RWPE2 (cell line): Measurements from ENCODE around the gene SPX.

Experiments used
- ATAC-seq: fragments of 200-7000 bp; cut with Tn5 transposase; 3 replicates; pipeline ENCODE4 v1.9.1; 2021; ENCODE audit warnings: low read depth
- DNase-seq: peaks from one replicate; pipeline ENCODE4 v3.0.0-alpha.2; 2020; ENCODE audit warnings: low spot score
- H3K27ac ChIP-seq: fragments of 450-650 bp; 2 replicates; pipeline ENCODE4 v1.5.1; 2017; ENCODE audit warnings: mild to moderate bottlenecking; ENCODE audit not compliant: poor library complexity, severe bottlenecking
- H3K27me3 ChIP-seq: fragments of 250-450 bp; sonication (Bioruptor Pico); 2 replicates; pipeline ENCODE4 v1.5.1; 2021; ENCODE audit warnings: mild to moderate bottlenecking, moderate library complexity; ENCODE audit not compliant: insufficient read depth, poor library complexity, severe bottlenecking
- H3K36me3 ChIP-seq: fragments of 250-450 bp; sonication (Bioruptor Pico); 2 replicates; pipeline ENCODE4 v1.5.1; 2020; ENCODE audit warnings: low read depth, mild to moderate bottlenecking, moderate library complexity
- H3K4me1 ChIP-seq: fragments of 250-450 bp; sonication (Bioruptor Pico); 2 replicates; pipeline ENCODE4 v1.5.1; 2021; ENCODE audit warnings: mild to moderate bottlenecking, moderate library complexity; ENCODE audit not compliant: insufficient read depth, poor library complexity, severe bottlenecking
- H3K4me3 ChIP-seq: fragments of 250-450 bp; sonication (Bioruptor Pico); 2 replicates; pipeline ENCODE4 v1.5.1; 2021; ENCODE audit warnings: mild to moderate bottlenecking, moderate library complexity; ENCODE audit not compliant: severe bottlenecking
- H3K9me3 ChIP-seq: fragments of 250-450 bp; sonication (Bioruptor Pico); 2 replicates; pipeline ENCODE4 v1.5.1; 2021; ENCODE audit warnings: mild to moderate bottlenecking, moderate library complexity; ENCODE audit not compliant: severe bottlenecking
- CTCF ChIP-seq: fragments of 450-650 bp; IDR thresholded peaks from one replicate; pipeline ENCODE4 v1.5.1; 2017; ENCODE audit warnings: mild to moderate bottlenecking, moderate library complexity; ENCODE audit not compliant: poor library complexity, severe bottlenecking

The SPX gene

GRCh38 chr12:21568115-21568514, 42.0 kb downstream of the SPX start:
- Histone ChIP-seq H3K9me3 (no peaks in the 10 kb centered on the region), H3K27ac (no peak overlapping the region), H3K4me1 (no peaks in the 10 kb centered on the region), H3K27me3 (no peaks in the 10 kb centered on the region), H3K4me3 (no peak overlapping the region), H3K36me3 (no peaks in the 10 kb centered on the region)
- no peak for TF ChIP-seq CTCF
- ATAC-seq (no peak), DNase-seq (no peak)

DNA sequence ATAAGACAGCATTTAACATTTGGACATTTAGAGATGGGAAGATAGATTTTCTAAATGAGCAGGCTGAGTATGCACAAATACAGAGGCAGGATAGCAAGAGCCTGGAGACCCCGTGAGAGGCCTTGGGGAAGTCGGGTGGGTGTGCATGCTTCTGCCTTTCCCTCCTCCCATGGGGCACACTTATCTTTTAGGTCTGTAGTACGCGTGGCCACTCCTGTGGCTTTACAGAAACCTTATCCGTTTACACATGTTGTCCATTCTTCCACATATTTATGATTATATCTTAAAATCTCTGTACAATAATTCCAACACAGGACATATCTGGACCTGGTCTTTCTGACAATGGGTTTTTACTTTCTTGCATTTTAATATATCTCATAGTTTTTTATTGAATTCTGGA, 45.0 kb downstream of the SPX start:
- Histone ChIP-seq H3K27ac (no peak overlapping the region), H3K27me3 (no peaks in the 10 kb centered on the region), H3K4me1 (no peaks in the 10 kb centered on the region), H3K9me3 (no peaks in the 10 kb centered on the region), H3K4me3 (no peak overlapping the region), H3K36me3 (no peaks in the 10 kb centered on the region)
- ATAC-seq (no peak), DNase-seq (no peak)
- TF ChIP-seq CTCF = no peak

GRCh38 chr12:21573733-21574358, 47.8 kb downstream of the SPX start:
- no peak overlapping the region for H3K4me3 ChIP-seq
- no peaks in the 10 kb centered on the region for H3K9me3 ChIP-seq
- no peak for ATAC-seq
- TF ChIP-seq CTCF = no peak
- no peaks in the 10 kb centered on the region for H3K36me3 ChIP-seq
- no peak overlapping the region for H3K27ac ChIP-seq
- DNase-seq = no peak
- H3K4me1 ChIP-seq = no peaks in the 10 kb centered on the region
- H3K27me3 ChIP-seq = no peaks in the 10 kb centered on the region

DNA sequence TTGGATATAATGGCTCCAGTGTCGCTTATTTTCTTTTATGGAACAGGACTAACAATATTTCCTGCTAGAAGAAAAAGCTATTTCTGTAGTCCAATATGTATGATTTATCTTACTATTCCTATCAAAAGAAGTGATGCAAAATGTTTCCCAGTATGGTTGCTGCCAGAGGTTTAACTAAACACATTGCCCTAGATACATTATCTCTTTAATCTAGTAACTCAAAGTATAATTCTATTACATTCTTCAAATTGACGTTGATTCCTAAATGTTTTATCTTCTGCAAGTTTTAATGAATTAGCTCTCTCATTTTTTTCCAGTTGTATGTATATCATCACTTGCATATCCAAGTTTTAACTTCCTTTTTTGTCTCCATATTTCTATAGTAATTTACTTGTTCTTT, 50.3 kb downstream of the SPX start:
- ATAC-seq = no peak
- Histone ChIP-seq H3K27me3 (no peaks in the 10 kb centered on the region), H3K9me3 (no peaks in the 10 kb centered on the region), H3K4me3 (no peak overlapping the region), H3K27ac (no peak overlapping the region), H3K36me3 (no peaks in the 10 kb centered on the region), H3K4me1 (no peaks in the 10 kb centered on the region)
- no peak for TF ChIP-seq CTCF
- no peak for DNase-seq

GRCh38 chr12:21577516-21577915, 51.4 kb downstream of the SPX start:
- ATAC-seq = no peak
- Histone ChIP-seq H3K36me3 (no peaks in the 10 kb centered on the region), H3K4me1 (no peaks in the 10 kb centered on the region), H3K27ac (no peak overlapping the region), H3K27me3 (no peaks in the 10 kb centered on the region), H3K4me3 (no peak overlapping the region), H3K9me3 (no peaks in the 10 kb centered on the region)
- TF ChIP-seq CTCF = no peak
- DNase-seq = no peak
